GM21737 (cell line): ENCODE measurements around the gene MAPK1.
"Not testable (repeated sequence)": the region's sequence is repeated elsewhere in the genome, so short reads cannot be mapped to it uniquely, and the experiment has no call there.

ENCODE experiments used
- ATAC-seq: cut with Tn5 transposase; IDR thresholded peaks from one replicate; pipeline ENCODE4 v1.9.1; 2021; ENCODE audit warnings: mild to moderate bottlenecking, moderate library complexity; ENCODE audit not compliant: unreplicated experiment

The MAPK1 gene

DNA sequence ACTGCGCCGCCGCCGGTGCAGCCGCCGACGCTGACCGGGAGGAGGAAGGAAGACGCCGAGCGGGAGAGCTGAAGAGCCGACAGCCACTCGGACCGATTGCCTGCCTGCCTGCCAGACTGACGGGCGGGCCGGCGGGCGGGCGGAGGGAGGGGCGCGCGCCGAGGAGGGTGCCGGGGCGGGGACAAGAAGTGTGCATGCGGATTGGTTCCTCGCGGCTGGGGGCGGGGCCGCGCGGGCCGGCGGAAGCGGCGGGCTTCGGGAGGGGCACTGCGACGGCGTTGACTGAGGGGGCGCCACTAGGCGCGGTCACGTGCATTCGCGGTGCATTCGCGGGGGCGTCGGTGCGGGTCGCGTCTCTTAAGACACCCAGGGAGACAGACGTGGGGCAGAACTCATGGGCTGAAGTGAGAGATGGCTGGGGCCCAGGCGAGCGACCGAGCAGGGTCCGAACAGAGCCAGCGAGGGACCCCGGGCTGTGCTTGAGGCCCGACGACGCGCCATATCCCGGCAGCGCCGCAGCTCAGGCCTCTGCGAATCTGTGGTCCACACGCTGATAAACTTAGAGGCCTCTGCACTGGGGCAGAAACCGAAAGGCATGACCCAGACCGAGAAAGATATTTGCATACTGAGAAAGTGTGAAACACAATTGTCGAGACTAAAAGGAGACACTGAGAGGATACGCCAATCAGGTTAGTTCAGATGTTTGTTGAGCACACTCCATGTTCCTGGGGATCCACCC is at the start of gene MAPK1:
Gene MAPK1, minus strand, starts transcription at position 118 of the 739 bp plus-strand sequence. CDS start 205 bp downstream, outside the sequence.
- ATAC-seq, result peak; percentile 80

DNA sequence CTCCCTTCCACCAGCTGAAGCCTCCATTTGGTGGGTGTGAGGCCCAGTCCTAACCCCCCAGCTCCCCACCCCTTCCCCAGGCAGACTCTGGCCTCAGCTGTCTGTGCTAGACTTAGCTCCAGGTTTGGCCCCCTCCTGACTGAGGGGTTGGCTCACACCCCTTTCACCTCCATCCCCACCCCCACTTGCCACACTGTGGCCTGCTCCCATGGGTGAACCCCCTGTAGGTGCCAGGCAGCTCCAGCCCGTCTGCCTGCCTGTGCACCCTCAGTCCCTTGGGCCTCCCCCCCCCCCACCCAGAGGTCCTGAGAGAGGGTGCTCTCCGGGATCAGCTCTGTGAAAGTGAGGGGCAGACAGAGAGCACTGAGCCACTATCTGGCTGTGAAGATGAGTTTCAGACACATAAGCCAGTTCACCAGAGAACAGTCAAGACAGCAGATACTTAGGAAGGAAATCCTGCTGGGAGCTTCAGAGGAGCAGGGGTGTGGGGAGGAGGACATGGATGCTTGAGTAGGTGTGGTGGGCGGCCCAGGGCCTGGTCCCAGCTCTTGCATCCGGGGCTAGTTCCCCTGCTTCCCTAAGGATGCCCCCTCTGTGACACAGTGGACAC is 49.0 kb upstream of the MAPK1 start:
- ATAC-seq, result no peak

DNA sequence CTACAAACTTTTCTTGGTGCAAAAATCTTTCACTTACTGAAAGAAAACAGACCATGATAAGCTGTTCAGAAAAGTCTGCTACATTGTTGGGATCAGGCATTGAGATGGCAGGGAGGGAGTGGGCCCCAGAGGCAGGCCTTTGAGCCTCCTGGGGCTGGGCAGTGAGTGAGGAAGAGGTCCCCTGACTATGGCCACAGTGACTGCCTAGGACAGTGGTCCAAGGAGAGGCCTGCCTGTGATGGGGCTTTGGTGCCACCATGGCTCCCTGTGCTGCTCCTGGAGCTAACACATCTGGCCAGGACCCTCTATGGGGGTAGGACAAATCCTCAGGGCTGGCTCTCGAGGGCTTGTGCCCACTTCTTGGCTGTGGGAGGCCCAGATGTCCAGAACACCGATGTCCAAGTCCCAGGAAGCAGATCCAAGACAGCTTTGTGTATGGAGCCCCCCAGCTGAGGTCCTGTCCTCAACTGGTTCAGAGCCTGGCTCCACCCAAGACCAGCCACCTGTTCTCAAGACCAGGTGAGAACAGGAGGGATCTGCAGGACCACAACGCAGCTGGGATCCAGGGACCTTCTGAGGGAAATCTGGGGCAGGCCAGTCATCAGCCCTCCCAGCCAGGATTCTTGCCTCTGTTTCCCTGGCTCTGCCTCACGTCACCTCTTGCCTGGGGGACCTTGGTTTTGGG is 48.3 kb upstream of the MAPK1 start:
- ATAC-seq, result no peak

DNA sequence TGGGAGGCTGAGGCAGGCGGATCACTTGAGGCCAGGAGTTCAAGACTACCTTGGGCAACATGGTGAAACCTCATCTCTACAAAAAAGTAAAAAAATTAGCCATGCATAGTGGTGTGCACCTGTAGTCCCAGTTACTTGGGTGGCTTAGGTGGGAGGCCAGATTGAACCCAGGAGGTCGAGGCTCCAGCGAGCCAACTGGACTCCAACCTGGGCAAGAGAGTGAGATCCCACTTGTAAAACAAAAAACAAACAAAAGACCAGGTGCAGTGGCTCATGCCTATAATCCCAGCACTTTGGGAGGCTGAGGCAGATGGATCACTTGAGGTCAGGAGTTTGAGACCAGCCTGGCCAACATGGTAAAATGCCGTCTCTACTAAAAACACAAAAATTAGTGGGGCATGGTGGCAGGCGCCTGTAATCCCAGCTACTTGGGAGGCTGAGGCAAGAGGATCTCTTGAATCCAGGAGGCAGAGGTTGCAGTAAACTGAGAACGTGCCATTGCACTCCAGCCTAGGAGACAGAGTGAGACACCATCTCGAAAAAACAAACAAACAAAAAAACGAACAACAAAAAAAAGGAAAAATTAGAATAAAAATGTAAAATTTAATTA is 46.7 kb upstream of the MAPK1 start:
- ATAC-seq, result not testable (repeated sequence)

DNA sequence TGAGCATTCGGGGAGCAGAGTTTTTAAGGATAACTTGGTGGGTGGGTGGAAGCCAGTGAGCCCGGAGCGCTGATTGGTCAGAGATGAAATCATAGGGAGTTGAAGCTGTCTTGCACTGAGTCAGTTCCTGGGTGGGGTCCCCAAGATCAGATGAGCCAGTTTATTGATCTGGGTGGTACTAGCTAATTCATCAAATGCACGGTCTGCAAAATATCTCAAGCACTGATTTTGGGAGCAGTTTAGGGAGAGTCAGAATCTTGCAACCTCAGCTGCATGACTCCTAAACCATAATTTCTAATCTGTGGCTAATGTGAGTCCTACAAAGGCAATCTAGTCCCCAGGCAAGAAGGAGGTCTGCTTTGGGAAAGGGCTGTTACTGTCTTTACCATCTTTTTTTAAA is 42.9 kb upstream of the MAPK1 start:
- ATAC-seq, result not testable (repeated sequence)

DNA sequence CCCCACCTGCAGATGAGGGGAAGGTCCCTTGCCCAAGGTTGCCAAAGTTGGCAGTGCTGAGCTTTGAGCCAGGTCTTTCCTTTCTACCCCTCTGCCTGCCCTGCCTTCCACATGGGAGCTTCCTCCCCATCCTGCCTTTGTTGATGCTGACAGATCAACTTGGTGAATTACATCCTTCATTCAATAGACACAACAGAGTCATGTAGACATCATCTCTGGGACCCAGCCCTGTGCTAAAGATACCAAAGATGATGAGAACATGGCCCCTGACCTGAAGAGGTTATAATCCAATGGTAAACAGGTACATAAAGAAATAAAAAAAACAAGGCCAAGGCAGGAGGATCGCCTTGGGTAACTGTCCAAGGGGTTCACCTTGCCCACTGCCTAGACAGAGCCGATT is 42.4 kb upstream of the MAPK1 start:
- no peak for ATAC-seq

DNA sequence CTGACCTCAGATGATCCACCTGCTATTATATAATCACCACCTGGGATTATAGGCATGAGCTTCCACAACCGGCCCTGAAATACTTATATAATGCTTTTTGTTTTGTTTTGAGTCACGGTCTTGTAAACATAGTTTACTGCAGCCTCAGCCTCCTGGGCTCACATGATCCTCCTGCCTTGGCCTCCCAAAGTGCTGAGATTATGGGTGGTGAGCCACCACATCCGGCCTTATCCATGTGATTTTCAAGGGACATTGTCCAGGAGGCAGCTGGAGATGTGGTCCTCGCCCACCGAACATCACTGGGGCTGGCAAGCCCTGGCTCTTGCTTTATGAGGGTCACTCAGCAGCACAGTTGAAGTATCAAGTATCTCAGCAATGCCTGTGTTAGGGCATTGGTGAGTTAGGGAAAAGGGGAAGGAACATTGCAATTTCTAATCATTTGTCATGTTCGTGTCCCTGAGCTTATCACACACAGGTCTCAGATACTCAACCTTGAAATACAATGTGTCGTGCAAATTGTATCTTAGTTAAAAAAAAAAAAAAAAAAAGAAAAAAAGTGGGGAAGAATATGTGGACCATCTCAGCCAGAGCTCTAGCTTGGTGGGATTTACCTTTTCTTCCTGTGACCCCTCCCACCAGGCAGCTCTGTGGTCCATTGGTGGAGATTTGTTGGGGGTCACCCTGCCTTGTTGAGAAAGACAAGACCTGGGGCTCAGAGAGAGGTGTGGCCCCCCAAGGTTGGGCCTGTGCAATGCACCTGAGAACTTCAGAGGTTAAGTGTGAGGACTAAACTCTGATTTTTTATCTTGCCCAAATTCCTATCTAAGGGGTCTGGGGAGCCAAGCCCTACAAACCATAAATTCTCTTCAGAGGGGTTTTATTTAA is 40.4 kb upstream of the MAPK1 start:
- no peak for ATAC-seq

DNA sequence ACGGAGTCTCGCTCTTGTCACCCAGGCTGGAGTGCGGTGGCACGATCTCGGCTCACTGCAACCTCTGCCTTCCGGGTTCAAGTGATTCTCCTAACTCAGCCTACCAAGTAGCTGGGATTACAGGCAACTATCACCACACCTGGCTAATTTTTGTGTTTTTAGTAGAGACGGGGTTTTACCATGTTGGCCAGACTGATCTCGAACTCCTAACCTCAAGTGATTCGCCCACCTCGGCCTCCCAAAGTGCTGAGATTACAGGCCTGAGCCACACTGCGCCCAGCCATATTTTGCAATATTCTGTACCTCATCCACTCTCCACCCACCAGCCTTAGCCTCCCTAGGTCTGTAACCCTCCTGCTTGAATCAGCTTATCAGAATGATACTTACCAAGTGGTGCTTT is 37.8 kb upstream of the MAPK1 start:
- not testable (repeated sequence) for ATAC-seq

DNA sequence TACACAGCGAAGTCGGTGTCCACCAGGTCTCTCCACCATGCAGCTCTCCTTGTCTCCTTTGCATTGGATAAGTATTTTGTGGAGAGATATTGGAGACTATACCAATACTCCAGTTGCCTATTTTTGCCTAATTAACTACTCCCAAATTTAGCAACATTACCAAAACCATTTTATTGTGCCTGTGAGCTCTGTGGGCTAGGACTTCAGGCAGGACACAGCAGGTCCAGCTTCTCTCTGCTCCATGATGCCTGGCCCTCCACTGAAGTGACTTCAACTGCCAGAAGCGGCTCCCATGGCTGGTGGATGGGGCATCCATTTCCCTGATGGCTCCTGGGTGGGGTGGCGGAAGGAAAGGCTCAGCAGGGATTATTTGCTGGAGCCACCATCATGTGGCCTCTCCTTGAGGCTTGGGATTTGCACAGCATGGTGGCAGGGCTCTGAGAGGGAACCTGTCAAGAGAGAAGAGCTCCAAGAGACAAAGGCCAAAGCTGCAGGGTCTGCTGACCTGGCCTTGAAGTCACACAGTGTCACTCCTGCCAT is 36.9 kb upstream of the MAPK1 start:
- ATAC-seq, result no peak

DNA sequence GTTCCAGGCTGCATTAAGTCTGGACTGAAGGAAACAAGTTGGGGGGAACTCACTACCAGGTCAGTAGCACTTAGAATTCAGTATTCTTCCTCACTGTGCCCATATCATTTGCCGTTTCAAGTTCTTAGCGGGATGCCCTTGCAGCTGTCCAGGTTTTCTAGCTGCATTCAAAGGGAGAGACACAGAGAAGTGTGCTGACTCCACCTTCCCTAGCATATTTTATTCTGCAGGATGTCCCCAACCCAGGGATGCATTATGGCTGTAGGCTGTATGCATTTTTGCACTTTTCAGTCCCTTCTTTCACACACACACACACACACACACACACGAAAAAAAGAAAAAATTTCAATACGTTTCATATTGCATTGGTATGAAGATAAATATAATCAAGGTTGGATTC is 35.8 kb upstream of the MAPK1 start:
- ATAC-seq, result no peak

DNA sequence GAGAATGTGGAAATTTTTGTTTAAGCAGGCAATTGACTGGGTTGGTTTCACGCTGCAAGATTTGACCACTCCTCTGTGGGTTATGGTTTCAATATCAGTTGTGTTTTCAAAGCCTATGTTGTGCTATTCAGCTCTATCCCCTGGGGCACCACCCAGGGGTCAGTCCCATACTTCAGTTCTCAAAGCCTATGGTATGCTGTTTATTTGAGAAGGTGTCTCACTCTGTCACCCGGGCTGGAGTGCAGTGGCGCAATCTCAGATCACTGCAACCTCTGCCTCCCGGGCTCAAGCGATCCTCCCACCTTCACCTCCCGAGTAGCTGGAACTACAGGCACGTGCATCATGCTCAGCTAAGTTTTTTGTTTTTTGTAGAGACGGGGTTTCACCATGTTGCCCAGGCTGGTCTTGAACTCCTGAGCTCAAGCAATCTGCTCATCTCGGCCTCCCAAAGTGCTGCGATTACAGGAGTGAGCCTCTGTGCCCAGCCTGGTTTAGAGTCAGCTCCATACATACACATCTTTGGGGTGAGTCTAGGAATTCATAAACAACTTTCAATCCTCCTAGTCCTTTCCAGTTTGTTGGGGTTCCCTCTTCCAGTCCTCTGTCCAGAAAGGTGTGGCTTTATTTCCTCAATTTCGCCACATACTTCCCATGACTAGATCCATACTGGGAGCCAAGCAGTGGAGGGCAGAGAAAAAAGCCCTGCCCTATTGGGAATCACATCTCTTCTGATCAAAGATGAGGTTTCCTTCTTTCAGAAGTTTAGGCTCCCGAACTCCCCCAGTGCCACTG is 35.0 kb upstream of the MAPK1 start:
- no peak for ATAC-seq

DNA sequence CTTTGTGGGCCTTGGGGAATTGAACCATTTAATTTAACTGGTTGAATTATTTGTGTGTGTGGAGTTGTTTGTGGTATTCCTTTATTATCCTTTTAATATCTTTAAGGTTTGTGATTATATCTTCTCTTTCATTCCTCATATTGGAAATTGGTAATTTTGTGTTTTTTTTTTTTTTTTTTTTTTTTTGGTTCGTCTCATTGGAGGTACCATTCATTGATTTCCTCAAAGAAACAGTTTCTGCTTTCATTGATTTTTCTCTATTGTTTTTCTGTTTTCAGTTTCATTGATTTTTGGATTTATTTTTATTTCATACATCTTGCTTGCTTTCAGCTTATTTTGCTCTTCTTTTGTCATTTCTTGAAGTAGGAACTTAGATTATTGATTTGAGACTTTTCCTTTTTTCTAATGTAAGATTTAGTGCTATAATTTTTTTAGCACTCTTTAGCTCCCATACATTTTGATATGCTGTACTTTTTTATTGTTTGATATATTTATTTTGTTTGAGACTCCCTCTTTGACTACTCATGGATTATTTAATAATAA is 31.0 kb upstream of the MAPK1 start:
- ATAC-seq, result no peak

DNA sequence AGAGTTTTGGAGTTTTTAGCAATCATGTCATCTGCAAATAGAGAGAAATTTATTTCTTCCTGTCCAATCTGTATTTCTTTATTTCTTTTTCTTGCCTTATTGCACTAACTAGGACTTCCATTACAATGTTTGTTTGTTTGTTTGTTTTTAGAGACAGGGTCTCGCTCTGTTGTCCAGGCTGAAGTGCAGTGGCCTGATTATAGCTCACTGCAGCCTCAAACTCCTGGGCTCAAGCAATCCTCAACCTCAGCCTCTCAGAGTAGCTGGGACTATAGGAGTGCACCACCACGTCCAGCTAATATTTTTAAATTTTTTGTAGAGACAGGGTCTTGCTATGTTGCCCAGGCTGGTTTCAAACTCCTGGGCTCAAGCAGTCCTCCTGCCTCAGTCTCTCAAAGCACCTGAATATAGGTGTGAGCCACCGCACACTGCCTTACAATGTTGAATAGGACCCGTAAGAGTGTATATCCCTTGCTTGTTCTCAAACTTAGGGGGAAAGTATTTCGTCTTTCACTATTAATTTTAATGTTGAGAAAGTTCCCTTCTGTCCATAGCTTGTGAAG is 29.6 kb upstream of the MAPK1 start:
- no peak for ATAC-seq

DNA sequence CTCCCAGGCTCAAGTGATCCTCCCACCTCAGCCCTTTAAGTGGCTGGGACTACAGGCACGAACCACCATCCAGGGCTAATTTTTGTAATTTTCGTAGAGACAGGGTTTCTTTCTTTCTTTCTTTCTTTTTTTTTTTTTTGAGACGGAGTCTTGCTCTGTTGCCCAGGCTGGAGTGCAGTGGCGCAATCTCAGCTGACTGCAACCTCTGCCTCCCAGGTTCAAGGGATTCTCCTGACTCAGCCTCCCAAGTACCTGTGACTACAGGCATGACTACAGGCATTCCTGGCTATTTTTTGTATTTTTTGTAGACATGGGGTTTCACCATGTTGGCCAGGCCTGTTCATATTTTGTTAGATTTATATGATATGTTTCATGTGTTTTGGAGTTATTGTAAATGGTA is 28.8 kb upstream of the MAPK1 start:
- not testable (repeated sequence) for ATAC-seq

DNA sequence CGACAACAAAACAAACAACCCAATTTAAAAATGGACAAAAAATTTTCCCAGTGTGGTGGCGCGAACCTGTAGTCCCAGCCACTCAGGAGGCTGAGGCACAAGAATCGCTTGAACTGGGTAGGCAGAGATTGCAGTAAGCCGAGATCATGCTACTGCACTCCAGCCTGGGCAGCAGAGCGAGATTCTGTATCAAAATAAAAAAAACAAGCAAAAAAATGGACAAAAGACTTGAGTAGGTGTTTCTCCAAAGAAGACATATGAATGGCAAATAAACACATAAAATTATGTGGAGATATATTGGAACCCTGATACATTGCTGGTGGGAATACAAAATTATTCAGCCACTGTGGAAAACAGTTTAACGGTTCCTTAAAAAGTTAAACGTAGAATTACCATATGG is 27.4 kb upstream of the MAPK1 start:
- ATAC-seq, result no peak

DNA sequence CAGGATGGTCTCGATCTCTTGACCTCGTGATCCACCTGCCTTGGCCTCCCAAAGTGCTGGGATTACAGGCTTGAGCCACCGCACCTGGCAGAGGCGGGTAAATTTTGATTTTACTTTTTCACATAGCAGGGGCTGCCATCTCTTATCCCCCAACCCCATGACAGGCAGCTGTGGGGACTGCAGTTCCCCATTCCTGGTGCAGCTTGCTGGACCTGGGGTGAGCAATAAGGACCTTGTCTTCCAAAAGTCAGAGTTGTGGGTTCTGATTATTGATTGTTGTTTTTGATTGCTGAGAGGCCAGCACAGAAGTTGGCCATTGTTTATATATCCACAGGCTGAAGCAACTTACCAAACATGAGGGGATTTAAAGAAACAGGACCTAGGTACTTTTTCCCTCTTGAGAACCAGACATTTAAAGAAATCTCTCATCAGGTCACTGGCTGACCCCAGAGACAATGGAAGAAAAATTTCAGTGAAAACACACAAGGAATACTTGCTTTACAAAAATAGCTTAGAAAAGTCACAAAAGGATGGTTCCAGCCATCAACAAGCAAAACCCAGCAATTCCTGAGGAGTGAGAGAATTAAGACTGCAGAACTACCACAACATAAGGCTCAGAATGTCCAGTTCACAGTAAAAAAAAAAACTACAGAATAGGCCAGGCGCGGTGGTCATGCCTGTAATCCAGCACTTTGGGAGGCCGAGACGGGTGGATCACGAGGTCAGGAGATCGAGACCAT is 22.0 kb upstream of the MAPK1 start:
- ATAC-seq, result no peak

DNA sequence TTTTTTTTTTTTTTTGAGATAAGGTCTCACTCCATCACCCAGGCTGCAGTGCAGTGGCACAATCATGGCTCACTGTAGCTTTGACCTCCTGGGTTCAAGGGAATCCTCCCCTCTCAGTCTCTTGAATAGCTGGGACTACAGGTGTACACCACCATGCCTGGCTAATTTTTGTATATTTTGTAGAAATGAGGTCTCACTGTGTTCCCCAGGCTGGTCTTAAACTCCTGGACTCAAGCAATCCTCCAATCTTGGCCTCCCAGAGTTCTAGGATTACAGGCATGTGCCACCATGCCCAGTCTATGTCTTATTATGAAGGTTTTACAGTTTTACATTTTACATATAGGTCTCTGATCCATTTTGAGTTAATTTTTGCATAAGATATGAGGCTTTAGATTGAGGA is 20.4 kb upstream of the MAPK1 start:
- ATAC-seq, result no peak

DNA sequence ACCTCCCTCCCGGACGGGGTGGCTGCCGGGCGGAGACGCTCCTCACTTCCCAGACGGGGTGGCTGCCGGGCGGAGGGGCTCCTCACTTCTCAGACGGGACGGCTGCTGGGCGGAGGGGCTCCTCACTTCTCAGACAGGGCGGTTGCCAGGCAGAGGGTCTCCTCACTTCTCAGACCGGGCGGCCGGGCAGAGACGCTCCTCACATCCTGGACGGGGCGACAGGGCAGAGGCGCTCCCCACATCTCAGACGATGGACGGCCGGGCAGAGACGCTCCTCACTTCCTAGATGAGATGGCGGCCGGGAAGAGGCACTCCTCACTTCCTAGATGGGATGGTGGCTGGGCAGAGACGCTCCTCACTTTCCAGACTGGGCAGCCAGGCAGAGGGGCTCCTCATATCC is 16.5 kb upstream of the MAPK1 start:
- not testable (repeated sequence) for ATAC-seq
